AML-193 (cell line): ENCODE measurements around the gene TES.
A peak's percentile ranks its signal among the peaks of the same experiment; 100 is the strongest.

Experiments used
- DNase-seq, 2 experiments: peaks; one replicate each; lab custom pipeline; 2025; lab: John Stamatoyannopoulos, UW

The TES gene

DNA sequence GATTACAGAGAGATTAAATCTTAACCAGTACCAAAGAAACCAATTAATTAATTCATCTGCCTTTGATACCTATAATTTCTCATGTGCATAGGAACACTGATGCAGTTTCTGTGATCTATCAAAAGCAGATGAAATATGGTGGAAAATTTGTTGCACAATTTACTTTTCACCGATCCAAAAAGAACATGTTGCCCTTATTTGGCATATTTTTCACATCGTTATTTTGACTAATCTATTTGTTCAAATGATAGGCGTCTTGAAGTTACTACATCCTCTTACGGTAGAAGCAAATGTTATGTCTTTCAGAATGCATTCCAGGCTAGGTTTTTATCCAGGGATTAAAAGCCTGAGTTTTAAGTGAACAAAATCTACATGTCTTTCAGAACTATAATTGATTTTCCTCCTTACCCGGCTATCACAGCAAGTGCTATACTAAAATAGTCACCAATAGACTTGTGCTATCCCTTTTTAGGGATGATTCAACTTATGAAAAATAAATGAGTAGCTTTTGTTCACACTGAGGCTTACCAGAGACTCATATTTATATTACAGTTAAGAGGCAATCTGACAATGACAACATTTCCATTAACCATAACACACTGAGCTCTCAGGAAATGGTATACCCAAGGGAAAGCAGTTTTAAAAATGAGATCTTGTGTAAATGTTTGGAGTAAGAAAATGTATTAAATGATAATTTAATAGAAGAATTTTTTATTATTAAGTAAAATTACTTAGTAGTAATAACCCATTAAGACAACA, 16.8 kb upstream of the TES start:
- DNase-seq = no peak

DNA sequence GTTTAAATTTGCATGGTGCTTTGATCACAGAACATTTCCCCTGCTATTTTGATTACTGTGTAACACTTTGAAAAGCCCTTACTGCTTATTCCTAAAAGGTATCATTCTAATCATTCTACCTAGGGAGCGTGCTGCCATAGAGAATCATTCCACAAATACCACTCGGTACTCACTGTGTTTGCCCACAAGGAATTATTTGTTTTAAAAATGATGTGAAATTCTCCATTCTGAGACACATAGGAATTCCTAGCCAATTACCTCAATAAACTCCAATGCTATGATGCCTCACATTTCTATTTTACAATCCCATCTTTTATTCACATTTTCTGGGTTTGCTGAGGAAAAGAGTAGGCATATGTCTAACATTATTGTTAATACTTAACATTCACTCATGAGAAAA, 16.2 kb upstream of the TES start:
- no peak for DNase-seq

DNA sequence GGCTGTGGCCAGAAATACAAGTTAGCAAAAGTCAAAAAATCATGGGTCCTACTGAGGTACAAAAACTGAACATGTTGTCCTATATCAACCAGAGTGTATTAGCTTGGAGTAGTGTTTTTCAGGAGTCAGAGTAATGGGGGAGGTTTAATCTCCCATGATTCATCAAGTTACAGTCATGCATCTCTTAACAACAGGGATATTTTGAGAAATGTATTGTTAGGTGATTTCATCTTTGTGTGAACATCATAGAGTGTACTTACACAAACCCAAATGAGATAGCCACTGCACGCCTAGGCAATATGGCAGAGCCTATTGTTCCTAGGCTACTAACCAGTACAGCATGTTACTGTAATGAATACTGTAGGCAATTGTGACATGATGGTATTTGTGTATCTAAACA, 14.9 kb upstream of the TES start:
- no peak for DNase-seq

DNA sequence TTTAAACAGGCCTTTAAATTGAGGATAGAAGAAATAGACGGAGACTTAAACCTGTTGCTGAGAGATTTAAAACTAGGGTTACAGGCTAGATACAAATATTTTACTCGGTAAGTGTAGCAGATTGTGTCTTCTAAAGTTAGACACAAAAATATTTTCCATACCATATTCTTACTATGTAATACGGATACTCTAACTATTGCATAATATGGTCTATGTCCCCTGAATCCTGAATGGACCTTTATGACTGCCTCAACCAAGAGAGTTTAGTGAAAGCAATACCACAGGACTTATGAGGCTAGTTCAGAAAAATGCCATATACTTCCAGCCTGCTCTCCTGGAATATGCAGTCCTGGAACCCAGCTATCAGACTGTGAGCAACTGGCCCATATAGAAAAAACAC, 13.4 kb upstream of the TES start:
- DNase-seq = no peak

DNA sequence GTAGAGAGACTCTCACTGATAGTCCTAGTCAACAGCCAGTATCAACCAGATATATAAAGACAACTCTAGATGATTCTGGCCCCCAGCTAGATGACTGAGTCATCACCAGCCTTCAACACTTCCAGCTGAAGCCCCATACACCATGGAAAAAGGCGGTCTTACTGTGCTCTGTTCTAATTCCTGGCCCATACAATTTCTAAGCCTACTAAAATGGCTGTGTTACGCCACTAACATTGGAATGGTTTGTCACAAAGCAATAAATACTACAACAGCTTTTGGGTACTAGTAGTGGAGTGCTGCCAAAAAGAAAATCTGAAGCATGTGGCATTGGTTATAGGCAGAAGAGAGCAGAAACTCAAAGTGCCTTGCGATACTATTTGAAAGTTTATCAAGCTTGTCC, 13.0 kb upstream of the TES start:
- DNase-seq = no peak

DNA sequence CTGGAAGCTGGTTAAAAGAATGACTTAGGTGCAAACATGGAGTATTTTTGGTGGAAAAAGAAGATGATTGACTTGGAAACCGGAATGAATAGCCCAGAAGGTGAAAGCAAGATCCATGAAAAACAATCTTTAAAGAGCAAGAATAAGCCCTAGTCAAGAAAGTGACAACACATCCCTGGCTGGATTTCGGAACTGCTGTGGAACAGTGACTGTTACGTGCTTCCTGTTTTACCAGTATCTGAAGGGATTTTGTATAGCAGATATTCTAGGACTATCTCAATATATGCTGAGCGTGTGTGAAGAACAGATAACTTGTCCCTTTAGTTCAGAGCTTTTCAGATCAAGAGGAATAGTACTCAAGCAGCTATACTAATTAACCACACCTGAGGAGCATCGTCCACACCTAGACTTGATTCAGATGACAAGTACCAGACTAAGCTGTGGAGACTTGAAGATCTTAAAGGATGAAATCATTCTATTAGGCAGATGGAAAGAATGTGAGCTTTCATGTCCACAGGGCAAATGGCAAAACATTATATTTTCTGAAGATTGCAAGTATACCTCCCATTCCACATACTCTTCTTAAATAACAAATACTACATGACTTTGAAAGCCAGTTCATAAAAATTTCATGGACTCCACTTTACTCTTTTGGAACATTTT, 11.5 kb upstream of the TES start:
- no peak for DNase-seq

DNA sequence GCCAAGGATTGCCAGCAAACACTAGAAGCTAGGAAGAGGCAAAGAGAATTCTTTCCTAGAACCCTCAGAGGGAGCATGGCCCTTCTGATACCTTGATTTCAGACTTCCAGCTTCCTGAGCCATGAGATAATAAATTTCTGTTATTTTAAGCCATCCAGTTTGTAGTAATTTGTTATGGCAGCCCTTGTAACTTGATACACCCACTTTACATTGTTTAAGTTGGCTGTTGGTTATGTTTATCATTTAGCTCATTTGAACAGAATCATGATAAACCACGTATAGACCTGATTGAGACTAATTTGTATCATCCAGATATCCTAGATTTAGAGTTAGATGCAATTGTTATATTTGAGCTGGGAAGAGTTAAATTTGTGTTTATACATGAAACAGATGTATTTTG, 9.4 kb upstream of the TES start:
- DNase-seq = no peak

DNA sequence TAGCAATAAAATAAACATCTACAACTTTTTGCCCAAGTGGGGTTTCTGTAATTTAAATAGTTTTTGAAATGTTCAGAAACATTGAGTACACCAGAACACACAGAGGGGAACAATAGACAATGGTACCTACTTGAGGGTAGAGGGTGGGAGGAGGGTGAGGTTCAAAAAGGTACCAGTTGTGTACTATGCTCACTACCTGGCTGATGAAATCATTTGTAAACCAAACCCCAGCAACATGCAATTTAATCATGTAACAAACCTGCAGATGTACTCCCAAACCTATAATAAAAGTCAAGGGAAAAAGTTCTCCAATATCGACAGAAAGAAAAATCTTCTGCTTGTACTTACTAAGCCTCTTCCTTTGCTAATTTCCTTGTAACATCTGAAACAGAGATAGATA, 4.2 kb upstream of the TES start:
- DNase-seq = no peak

DNA sequence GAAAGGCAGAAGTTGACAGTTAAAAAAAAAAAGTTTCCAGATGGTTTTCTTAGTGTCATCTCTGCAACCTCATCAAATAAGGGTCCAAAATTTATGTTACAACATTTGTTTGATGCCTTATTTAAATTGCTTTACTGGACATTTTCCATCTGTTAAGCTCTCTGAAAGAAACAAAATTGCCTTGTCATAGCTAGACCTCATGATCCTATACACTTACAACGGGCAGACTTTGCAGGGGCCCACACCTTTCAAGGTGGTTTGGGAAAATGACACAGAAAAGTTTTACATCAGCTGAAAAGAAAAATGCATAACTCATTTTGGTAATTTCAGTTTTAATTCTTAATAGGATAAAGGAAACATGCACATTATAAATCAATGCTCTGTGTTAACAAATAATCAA, 1.4 kb upstream of the TES start:
- DNase-seq = no peak

DNA sequence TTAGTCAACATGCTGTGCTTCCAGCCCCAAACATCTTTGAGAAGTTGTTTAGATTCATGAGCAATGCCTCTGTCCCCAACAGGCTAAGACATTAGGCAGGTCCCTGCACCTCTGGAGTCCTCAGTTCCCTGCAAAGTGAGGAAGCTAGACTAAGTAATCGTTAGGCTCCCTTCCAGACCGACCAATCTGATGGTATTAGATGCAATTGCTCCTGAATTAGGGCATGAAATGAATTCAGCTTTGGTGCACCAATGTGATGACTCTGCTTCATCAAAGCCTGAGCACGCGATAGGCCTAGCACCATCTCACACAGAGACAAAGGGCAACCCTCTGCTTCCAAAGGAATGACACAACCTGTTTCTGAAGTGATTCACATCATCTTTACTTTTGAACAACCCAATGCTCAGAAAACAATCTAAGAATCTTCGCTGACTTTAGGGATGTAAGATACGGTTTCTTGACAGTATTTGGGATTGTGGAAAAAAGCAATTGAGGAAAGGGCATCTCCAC, 723 bp upstream of the TES start:
- DNase-seq = no peak

DNA sequence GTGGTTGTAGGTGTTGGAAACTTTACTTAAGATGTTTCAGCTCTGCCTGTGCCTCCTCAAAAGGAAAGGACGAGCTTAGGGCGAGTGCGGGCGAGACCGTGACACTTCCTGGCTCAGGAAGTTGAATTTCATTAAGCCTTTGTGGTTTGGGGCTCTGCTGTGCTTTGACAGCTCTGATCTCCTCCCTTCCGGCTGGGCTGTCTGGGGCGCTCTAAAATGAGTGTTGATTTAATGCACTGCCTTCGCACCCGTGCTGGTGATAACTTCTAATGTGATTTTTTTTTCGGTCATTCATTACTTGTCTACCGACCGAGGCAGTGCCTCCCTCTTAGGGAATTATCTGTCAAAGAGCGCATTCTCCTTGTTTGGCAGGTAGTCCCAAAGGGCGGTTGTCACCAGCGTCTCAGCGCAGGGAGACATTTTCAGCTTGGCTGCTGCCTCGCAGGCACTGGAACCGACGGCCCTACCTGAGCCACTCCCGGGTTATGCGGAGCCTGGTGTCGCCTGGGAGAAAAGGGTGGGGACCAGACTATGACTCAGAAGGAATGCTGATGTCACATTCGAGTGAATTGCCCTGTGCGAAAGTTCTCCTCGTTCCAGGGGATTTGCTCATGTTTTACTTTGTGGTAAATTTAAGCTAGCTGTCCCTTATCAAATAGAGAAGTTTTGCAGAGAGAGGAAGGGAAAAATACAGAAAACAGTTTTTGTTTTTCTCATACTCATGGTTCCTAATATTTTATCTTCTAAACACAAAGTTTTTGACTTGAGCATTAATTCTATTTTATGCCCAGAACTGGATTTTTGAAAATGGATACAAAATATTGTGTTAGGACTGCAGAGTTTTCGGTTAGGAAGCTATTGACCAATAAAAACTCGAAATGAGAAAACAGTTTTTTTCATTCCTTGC, 920 bp downstream of the TES start:
- peak; percentile 65 to 85 for DNase-seq

DNA sequence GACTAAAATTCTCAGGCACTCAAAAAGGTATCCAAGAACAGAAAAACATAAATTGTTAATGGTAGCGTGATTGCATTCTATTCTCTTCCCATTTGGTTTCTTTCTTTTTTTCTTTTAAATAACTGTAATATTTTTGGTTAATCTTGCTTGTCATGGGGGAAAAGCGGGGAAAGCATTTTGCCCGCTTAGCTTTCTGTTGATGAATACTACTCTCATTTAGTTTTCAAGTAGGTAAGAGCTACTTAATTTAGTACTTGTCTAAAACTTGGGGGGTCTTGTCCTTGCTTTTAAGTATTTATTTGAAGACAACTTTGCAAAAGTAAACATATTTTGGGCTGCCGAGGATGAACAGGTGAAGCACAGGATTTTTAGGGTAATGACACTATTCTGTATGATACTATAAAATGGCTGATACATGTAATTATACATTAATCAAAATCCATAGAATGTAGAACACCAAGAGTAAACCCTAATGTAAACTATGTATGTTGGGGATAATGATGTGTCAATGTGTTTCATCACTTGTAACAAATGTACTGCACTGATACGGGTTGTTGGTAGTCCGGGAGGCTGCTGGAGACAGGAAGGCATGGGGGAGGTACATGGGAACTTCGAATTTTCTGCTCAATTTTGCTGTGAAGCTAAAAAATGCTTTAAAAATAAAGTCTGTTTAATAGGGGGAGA, 1.7 kb downstream of the TES start:
- no peak for DNase-seq

DNA sequence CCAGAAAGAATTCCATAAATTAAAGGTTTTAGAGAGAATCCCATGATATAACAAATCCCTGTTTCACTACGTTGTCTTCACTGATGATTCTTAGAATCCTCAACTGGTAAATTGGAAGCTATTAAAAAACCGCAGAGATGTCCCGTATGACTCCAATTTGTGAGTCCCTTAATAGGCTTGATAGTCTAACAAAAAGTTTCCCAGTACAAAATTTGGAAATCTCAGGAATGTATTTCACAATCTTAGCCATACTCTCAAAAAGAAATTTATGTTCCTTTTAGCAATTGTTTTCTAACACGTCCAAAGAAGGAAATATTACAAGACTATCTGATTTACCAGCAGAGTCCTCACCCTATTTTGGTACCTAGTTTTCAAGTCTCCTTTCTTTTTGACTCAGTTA, 2.5 kb downstream of the TES start:
- DNase-seq = no peak

DNA sequence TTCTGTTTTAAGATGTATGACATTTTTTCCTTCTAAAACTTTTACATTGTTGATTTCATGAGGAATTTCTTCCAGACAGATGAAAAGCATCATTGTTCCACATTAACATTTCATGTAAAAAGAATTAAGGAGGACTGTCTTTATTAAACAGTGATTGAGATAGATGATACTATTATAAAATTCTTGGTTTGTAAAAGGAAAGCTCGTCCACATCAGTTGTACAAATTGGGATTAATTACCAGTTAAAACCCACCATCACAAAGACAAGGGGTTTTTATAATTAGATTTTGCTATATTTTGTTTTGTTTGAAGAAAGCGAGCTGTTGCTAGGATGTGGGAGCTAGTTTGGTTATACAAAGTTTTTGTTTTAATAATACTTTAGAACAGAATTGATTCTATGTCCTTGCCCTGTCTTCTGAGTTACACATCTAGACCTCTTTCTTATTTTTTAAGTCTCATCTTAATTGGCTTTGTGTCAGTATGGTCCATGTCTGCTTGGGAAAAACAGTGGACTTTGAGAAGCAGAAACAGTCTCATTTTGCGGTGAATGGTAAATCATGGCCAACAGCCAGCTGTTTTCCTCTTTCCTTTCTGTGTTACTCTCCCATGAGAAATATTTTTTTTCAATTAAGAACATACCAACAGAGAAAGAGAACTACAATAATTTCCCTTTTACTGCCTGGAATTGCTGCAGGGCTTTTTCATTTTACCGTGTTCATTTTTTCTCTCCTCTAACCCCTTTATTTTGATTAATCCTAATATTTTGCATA, 3.2 kb downstream of the TES start:
- DNase-seq = no peak

DNA sequence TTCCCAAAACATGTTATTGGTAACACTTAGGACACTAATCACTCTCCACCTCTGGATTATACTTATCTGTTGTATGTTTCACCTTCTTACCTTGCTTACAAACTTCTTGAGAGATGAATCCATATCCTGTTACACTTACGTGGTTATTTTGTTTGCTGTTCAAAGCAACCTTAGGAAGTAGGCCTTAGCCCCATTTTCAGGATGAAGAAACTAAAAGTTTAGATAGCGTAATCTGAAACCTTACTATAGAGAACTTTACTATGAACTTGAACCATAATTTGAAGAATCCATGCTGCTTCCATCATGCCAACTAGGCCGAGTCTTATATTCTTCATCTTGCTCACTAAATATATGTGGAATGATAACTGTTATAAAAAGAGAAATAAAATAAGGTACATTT, 4.6 kb downstream of the TES start:
- no peak for DNase-seq

DNA sequence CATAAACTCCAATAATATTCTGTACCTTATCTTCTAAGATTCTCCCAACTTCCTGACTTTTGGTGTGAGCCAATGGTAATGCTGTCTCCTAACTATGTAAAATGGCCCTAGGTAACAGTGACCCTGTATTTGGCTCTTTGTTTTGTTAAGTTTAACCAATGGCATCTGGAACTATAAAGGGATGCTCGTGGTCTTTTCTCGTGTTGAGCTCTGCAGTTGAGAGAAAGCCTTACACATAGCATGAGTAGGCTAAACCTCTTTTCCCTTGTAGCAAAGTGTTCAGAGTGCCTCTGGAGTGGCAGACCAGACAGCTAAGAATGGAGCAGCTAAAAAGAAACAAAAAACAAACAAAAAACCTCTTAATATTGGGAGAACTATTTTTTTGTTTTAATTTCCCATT, 5.2 kb downstream of the TES start:
- no peak for DNase-seq

DNA sequence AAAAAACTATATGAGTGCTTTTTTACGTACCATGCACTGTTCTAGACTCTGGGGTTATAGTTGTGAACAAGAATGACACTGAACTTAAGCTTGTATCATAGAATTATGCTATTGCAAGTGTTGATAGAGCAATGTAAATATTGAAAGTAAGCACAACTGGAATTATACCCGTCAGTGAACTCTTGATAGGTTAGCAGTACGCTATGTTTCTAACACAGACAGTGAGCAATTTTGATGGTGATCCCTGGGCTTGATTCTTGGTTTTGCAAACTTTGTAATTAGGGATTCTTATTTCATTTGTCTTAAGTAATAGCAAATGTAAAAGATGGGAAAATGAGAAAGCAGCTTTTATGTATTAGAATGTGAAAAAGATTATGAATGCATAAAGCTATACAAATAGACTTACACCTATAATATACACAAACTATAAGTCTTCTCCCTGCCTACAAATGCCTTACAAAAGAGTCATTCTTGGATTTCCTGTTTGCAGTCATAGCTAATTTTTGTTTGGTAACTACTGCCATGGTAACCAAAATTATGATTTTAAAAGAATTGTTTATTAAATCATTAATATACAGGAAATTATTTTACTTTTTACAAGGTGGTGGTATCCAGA, 6.7 kb downstream of the TES start:
- peak in 1 of 2 experiments; percentile 12 for DNase-seq

DNA sequence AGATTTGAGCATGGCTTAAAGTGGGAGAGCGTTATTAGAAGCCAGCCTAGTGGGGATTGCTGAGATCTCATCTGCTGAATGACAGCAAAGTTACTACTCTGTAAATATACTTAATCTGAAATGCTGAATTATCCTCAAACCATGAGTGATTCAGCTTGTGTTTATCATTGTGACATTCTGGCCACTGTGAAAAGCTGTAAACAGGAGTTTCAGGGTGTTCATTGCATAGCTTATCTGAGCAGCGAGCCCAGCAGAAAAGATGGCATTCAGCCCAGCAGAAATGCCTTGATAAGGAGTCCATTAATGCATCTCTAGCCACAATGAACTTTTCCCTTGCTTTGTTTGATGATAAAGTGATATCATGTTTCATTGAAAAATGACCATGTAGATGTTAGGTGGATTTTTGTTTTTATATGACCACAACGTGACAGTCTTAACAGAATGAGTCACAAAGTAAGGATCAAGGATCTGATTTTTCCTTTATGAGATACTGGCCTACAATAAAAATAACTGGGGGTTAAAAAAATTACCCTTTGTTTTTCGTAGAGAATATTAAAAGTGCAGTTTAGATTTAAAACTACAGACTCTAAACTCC, 7.8 kb downstream of the TES start:
- no peak for DNase-seq

DNA sequence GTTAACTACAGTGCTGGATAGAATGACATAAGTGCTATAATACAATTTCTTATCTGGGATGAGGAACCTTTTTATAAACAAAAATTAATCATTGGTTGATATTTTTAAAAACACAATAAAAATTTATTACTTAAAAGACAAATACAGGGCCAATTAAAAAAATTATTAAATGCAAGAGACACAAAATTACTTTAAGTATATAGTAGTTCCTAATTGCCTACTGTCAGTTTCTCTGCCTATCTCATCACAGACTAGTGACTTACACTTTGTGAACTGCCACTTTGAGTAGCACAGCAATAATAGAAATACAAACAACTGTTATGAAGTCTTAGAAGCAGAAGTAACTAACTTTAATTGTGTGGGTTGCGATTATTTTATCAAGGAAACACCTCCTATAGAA, 8.4 kb downstream of the TES start:
- DNase-seq = no peak

DNA sequence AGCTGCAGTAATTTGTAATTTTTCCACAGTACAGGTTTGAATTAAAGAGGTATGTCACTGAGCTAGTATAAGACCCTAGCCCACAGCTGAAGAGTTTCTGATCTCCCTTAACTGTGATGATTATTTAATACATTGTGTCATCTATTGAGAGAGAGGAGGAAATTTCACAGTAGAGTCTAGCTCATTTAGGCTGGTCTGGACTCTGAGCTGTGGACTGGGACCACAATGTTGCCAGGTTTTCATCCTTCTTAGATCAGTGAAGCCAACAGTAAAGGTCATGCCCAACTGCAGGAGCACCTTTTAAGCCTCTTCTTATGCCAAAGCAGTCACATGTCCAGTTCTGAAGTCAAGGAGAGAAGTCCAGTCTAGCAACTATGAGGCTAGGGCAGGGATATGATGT, 8.9 kb downstream of the TES start:
- no peak for DNase-seq

DNA sequence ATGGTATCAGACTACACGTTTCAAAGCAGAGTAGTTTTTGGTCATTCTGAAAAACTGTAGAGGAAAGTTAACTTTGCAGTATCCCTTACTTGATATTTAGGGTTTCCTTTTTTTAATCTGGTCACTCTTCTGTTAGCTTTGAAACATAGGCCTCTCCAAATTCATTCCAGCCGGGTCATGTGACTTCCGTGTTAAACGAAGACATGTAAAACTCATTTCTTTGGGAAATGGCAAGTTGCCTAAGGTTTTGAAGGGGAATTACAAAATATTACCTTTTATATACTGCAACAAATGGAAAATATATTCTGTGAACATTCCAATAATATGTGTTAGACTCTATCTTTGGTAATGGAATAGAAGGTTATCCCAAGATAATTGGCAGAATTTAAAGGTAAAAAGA, 9.5 kb downstream of the TES start:
- no peak for DNase-seq
